ENCODE measurements around the gene NFX1. TPM values are rescaled to one million over a fixed set of nuclear protein-coding genes. Genes with fewer than 3 reads are reported as not detected.

NFX1 gene
- total RNA-seq, 1 donor from 2014 or later: 31.4 TPM

- no peaks in the 10 kb centered on the region for H3K36me3 ChIP-seq
- H3K4me3 ChIP-seq: no peak overlapping the region
- H3K27ac ChIP-seq (replicated peaks): no peak overlapping the region
- no peaks in the 10 kb centered on the region for H3K9me3 ChIP-seq (replicated peaks)
- TF ChIP-seq, protein P1, sequence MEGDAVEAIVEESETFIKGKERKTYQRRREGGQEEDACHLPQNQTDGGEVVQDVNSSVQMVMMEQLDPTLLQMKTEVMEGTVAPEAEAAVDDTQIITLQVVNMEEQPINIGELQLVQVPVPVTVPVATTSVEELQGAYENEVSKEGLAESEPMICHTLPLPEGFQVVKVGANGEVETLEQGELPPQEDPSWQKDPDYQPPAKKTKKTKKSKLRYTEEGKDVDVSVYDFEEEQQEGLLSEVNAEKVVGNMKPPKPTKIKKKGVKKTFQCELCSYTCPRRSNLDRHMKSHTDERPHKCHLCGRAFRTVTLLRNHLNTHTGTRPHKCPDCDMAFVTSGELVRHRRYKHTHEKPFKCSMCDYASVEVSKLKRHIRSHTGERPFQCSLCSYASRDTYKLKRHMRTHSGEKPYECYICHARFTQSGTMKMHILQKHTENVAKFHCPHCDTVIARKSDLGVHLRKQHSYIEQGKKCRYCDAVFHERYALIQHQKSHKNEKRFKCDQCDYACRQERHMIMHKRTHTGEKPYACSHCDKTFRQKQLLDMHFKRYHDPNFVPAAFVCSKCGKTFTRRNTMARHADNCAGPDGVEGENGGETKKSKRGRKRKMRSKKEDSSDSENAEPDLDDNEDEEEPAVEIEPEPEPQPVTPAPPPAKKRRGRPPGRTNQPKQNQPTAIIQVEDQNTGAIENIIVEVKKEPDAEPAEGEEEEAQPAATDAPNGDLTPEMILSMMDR (IDR thresholded peaks at IDR 0.05; ENCODE audit: borderline replicate concordance): no peak
- DNase-seq: no peak
- intact Hi-C loops (cut with micrococcal nuclease): no loop called here
- peaks cover 11% of the 10 kb centered on the region for H3K4me1 ChIP-seq
- H3K27me3 ChIP-seq (ENCODE audit: low read depth): no peaks in the 10 kb centered on the region
Measured at GRCh38 chr9:33419708-33420303, 129.5 kb downstream of the NFX1 start.

Other genes with a start within 250 kb of the NFX1 start
- 14.9 TPM for gene SMU1, start 213.8 kb upstream of the NFX1 start, total RNA-seq
- gene B4GALT1, start 123.2 kb upstream of the NFX1 start, total RNA-seq: 37.1 TPM
- gene SPINK4, start 50.3 kb upstream of the NFX1 start, total RNA-seq: not detected
- 138 TPM for gene BAG1, start 25.8 kb upstream of the NFX1 start, total RNA-seq
- gene CHMP5, start 25.5 kb upstream of the NFX1 start, total RNA-seq: 56.9 TPM
- 150 TPM for gene AQP7, start 112.1 kb downstream of the NFX1 start, total RNA-seq
- 13.6 TPM for gene AQP3, start 157.1 kb downstream of the NFX1 start, total RNA-seq
- 13.4 TPM for gene NOL6, start 183.4 kb downstream of the NFX1 start, total RNA-seq
- not detected for gene ANKRD18B, start 233.7 kb downstream of the NFX1 start, total RNA-seq